ENCODE results near the gene CXorf38.
"Not testable (repeated sequence)": the region's sequence is repeated elsewhere in the genome, so short reads cannot be mapped to it uniquely, and the experiment has no call there.

CXorf38 gene

DNA sequence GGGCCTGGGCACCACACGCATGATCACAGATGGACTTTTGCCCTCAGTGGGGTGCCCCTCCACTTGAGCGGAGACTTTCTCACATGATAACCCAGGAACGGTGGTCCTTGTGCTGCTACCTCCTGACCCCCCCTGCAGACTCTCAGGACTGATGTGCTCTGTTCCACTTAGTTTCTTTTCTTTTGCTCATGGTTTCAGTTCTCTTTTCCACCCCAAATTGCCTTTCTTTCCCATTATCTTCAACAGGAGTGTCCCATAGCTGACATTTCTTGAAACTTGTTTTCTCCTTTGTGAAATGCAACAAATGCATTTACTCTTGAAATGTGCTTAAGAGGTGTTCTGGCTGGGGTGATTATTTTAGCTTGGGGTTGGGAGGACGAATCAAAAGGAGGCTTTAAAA lies 15.2 kb downstream of the CXorf38 start:
- in situ Hi-C loops (cut with MboI; ENCODE audit: low sequenced_read_pairs): no loop called here

DNA sequence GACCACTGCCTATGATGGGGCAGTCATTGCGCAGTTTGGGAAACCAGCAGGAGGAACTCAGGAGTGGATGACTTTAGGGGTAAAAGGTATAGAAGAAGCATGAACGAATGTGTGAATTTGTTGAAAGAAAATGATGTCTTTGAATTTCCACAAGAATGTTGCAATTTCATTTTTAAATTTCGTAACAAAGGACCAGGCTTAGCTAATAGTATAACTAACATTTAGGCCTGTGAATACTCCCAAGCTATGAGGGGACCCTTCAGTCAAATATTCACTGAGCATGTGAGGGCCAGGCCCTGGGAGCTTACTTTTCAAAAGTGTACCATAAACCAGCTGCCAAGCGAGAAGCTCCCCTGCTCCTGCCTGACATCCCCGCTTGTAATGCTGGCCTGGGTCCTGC lies 18.9 kb downstream of the CXorf38 start:
- in situ Hi-C loops (cut with MboI; ENCODE audit: low sequenced_read_pairs): no loop called here

DNA sequence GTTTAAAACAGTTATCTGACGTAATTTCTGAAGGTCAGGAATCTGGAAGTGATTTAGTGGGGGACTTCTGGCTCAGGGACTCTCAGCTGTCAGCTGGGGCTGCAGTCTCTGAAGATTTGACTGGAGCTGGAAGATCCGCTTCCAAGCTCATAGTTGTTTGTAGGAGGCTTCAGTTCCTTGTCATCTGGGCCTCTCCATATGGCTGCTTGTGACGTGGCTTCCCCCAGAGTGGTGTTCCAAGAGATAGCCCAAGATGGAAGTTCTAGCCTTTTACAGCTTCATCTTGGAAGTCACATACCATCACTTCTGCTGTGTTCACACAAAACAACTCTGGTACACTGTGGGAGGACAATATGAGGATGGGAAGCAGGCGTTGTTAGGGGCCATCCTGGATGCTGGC lies 22.1 kb downstream of the CXorf38 start:
- in situ Hi-C loops (cut with MboI; ENCODE audit: low sequenced_read_pairs): no loop called here

DNA sequence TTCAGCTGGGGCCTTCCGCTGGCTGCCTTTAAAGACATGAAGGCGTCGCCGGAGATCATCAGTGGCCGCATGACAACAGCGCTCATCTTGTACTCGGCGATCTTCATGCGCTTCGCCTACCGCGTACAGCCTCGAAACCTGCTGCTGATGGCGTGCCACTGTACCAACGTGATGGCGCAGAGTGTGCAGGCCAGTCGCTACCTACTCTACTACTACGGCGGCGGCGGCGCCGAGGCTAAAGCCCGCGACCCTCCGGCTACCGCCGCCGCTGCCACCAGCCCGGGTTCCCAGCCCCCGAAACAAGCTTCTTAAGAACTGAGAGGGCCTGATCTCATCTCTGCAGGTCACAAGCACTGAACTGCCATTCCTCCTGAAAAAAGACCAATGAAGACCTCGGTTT lies 23.7 kb downstream of the CXorf38 start:
- in situ Hi-C loops (cut with MboI; ENCODE audit: low sequenced_read_pairs): no loop called here

DNA sequence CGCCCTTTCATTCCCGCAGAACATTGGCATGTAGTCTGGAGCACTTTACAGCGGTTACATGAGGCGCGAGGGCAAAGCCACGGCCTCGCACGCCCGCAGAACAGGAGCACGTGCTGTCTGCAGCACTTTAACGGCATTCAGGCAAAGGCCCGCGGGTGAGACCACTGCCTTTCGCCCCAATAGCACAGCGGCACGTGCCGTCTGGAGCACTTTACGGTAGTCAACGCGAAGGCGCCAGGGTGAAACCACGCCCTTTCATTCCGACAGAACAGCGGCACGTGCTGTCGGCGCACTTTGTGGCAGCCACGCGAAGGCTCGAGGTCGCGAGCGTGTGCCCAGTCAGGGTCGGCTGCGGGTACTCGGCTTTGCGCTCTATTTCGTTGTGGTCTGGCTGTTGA lies 24.2 kb downstream of the CXorf38 start, which contains the start of gene MPC1L:
Gene MPC1L, plus strand, starts transcription at position 290 of the 398 bp plus-strand sequence. CDS start 138 bp downstream, outside the sequence.
- in situ Hi-C loops (cut with MboI; ENCODE audit: low sequenced_read_pairs): no loop called here

DNA sequence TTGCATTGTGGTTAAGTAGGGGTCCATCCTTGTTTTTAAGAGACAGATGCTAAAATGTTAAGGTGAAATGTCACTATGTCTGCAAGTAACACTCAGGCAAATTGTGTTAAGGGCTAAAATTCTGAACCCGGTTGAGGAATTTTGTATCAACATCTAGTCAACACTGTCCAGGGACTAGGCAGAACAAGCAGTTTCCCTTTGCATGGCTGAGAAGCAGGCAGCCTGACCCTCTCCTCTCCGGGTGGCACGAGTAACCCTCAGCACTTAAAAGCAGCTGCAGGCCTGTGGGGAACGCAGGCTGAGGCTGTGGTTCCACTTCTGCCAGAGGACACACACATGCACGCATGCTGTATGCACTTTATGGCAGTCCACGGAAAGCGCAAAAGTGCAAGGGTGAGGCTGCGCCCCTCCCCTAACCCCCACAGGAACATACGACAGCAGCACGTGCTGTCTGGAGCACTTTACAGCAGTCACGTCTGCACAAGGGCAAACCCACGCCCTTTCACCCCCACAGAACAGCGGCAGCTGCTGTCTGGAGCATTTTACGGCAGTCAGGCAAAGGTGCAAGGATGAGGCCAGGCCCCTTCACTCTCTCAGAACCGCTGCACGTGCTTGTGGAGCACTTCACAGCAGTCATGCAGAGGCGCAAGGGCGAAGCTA lies 24.8 kb downstream of the CXorf38 start:
- in situ Hi-C loops (cut with MboI; ENCODE audit: low sequenced_read_pairs): no loop called here

DNA sequence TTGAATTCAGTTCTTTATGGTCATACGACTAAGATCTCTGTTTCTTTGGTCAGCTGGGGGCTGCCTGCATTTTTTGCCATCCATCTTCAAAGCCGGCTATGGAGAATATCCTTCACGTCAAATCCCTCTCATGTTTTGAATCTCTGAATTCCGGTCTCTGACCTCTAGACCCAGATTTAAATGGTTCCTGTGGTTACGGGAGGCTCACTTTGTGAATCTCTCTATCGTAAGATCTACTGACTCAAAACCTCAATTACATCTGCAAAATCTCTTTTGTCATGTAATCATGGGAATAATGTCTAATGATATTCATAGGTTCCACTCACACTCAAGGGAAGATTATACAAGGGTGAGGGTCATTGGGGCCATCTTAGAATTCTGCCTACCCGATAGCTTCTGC lies 29.8 kb downstream of the CXorf38 start:
- in situ Hi-C loops (cut with MboI; ENCODE audit: low sequenced_read_pairs): no loop called here

DNA sequence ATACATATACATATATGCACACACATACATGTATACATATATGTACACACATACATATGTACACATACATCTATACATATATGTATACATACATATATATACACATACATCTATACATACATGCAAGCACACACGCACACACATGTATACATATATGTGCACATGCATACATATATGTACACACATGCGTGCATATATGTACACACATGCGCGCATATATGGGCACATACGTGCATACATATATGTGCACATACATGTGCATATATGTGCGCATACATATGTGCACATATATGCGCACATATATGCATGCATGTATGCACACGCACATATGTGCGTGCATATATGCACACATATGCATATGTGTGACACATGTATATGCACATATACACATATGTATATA lies 31.4 kb downstream of the CXorf38 start:
- in situ Hi-C loops (cut with MboI; ENCODE audit: low sequenced_read_pairs): no loop called here

DNA sequence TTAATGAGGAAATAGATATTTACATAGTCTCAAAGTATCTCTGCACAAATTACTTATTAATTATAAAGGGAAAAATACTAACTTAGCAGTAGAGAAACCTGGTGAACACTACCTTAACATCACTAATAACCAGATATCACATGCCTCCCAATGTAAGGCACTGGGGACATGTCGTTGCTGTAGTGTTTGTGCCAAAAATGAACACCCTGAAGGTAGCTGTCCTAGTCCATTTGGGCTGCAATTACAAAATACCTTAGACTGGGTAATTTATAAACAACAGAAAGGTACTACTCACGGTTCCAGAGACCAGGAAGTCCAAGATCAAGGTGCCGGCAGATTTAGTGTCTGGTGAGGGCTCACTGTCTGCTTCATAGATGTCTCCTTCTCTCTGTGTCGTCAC lies 34.9 kb downstream of the CXorf38 start:
- in situ Hi-C loops (cut with MboI; ENCODE audit: low sequenced_read_pairs): no loop called here

DNA sequence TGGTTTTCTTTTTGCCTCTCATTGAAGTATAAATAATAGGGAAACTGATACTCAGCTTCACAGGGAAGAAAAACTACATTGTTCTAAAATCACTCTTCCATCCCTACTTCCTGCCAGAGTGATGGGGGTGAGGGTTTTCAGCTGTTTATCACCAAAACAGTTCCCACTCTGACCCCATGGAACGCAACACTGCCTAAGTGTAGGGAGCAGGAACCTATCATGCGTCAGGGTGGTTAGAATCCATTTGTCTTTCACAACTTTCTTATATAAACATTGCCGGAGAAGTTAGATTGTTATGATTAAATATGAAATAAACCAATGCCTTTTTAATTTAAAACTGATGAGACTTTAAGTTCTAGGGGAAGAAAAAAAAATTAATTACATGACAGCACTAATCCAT lies 40.0 kb downstream of the CXorf38 start:
- in situ Hi-C loops (cut with MboI; ENCODE audit: low sequenced_read_pairs): no loop called here

DNA sequence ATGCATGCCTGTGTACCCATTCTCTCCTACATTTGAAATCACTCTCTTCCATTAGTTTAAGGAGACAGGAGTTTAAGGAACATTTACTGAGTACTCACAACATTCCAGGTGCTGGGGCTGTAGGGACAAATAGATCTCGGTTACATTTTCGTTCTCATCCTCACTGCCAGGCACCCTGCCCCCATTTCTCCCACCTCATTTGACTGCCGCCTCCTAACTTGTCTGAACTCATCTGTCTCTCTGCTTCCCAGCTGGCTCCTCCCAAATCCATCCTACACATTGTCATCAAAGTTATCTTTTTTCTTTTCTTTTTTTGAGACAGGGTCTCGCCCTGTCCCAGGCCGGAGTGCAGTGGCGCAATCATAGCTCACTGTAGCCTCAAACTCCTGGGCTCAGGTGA lies 43.9 kb downstream of the CXorf38 start:
- in situ Hi-C loops (cut with MboI; ENCODE audit: low sequenced_read_pairs): no loop called here

DNA sequence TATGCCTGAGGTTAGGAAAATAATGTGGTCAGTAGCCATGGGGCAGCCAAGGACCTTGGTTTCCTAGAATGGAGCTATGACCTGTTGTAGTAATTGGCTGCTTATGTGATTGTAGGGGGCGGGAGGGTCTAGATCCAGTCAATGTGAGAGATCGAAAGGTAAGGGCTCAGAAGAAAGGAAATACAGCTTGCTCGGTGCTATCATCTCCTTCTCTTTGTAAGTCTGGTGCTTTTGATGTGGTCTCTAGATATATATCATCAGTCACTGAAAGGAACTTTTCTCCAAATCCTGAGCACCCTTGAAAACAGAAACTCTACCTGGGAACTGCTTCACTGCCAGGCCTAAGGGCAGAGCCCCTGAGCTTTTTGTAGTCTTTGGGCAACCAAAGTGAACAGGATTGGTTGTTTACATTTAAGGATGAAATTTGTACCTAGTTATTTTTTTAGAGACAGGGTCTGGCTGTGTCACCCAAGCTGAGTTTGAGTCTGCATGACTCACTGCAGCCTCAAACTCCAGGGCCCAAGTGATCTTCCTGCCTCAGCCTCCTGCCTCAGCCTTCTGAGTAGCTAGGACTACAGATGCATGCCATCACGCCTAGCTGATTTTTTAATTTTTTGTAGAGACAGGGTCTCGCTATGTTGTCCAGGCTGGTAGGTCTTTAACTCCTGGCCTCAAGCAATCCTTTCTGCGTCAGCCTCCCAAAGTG lies 57.6 kb downstream of the CXorf38 start:
- in situ Hi-C loops (cut with MboI; ENCODE audit: low sequenced_read_pairs): not testable (repeated sequence)

DNA sequence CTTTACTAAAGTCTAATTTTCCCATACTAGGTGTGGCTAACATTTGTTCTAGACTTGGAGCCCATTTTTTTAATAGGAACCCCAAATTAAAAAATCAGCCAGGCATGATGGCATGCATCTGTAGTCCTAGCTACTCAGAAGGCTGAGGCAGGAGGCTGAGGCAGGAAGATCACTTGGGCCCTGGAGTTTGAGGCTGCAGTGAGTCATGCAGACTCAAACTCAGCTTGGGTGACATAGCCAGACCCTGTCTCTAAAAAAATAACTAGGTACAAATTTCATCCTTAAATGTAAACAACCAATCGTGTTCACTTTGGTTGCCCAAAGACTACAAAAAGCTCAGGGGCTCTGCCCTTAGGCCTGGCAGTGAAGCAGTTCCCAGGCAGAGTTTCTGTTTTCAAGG lies 59.7 kb downstream of the CXorf38 start:
- in situ Hi-C loops (cut with MboI; ENCODE audit: low sequenced_read_pairs): not testable (repeated sequence)

DNA sequence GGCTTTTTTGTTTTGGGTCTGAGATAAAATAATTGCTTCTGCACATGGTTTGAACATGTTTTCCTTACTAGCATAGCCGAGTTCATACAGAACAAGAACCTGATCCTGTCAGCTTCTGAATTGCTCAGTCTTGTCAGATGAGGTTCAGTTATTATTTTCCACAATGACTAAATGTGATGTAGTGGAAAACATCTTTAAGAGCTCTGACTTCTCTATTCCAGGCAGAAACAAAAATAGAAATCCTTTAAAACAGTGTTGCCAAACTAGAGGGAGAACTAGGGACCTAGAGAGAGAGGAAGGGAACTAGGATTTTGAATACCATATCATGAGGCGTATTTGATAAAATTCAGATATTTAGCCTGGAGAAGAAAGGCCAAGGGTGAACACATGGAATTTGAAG lies 64.5 kb downstream of the CXorf38 start:
- in situ Hi-C loops (cut with MboI; ENCODE audit: low sequenced_read_pairs): no loop called here

DNA sequence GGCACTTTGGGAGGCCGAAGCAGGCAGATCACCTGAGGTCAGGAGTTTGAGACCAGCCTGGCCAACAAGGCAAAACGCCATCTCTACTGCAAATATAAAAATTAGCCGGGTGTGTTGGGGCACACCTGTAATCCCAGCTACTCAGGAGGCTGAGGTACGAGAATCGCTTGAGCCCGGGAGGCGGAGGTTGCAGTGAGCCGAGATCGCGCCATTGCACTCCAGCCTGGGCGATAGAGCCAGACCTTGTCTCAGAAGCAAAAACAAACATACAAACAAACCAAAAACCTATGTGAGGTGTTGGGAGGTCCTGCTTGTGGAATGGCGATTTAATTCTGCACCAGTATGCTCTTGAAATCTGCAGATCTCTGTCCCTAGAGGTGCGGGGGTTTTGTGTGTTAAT lies 65.2 kb downstream of the CXorf38 start:
- in situ Hi-C loops (cut with MboI; ENCODE audit: low sequenced_read_pairs): not testable (repeated sequence)

DNA sequence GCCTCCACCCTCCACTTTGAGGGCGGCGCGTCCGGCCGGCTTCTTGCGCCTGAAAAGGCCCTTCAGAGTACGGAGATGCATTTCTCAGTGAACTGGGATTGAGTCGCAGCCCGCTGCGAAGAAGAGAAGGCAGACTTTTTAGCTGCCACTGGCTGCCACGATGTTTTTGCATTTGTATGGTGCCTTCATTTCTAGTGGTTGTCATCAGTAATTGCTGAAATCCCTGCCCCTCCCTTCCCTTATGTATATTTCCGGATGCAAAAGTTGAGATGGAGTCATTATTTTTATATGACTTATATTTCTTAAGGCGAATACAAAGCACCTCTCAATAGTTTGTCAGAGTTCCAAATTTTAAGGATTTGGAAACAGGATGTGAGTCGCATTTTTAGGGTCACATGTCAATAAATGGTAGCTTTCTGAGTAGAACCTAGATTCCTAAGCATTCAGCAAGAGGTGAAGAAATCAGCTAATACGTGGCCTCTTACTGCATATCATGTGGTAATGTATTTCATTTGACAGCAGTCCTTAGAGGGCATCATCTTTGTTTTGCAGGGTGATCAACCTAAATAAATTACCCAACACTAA lies 65.9 kb downstream of the CXorf38 start:
- in situ Hi-C loops (cut with MboI; ENCODE audit: low sequenced_read_pairs): no loop called here

DNA sequence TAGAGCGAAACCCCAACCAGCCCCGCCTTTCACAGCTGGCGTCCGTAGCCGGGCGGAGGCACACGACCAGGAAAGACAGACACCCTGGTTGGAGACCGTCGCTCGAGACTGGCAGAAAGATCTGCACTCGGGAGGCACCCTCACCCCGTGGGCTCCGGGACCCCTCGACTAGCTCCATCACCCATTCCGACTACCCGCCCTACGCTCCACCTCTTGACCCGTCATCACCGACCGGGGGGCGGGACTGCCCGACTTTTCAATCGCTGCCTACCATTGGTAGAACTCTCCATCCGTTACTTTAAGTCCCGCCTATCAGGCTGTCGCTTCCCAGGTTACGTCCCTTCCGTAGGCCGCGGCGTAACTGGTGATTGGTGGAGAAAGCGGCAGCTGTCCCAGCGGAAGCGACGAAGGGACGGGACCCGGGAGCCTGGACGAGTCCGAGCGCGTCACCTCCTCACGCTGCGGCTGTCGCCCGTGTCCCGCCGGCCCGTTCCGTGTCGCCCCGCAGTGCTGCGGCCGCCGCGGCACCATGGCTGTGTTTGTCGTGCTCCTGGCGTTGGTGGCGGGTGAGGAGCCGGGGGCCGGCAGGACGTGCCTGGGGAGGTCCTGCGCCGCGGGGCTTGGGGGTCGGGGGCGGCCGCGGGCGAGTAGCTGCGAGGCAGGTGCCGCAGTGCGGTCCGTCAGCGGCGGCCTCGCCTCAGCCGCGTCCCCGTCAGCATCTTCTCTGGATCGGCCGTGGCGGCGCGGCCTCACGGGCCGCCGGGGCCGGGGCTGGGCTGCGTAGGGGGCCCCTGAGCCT lies 66.6 kb downstream of the CXorf38 start, which contains the start of gene ATP6AP2:
Gene ATP6AP2, plus strand, starts transcription at position 434 of the 799 bp plus-strand sequence. Its CDS starts 96 bp downstream, at position 530.
- in situ Hi-C loops (cut with MboI; ENCODE audit: low sequenced_read_pairs): no loop called here

DNA sequence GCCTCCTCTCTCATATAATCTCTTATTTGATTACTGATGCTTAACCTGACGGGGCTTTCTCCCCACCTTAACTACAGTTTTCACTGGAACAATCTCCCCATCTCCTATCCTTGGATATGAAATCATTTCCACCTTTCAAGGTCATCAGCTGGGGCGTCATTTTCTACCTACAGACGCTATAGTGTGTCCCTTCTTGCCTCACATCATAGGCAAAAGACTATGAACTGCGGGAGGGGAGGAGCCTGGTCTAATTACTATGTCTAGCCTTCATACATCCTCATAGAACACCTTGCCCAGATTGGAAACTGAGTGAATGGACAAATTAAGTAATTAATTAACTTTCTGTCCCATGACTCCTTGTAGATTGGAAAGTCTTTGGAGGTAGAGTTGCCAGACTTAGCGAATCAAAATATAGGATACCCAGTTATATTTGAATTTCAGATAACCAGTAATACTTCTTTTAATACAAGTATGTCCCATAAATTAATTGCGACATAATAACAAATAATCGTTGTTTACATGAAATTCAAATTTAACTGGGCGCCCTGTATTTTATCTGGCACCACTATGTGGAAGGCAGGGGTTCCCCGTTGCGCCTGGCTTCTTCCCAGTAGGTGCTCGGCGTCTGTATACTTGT lies 67.3 kb downstream of the CXorf38 start:
- in situ Hi-C loops (cut with MboI; ENCODE audit: low sequenced_read_pairs): no loop called here

DNA sequence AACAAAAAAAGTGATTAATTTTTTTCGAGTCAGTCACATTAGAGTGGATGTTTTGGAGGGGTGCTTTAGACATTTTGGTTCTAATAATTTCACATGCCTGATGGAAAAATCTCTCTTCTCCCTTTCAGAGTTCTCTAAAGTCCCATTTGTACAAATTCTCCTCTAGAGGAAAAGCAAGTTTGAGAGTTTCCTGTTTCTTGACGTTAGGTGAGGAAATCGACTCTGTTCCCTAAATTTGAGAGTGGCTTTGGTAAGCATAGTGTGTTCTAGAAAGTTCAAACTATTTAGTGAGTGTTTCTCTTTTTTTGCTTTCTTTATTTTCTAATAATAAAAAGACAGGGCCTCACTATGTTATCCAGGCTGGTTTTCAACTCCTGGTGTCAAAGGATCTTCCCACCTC lies 68.2 kb downstream of the CXorf38 start:
- in situ Hi-C loops (cut with MboI; ENCODE audit: low sequenced_read_pairs): no loop called here

DNA sequence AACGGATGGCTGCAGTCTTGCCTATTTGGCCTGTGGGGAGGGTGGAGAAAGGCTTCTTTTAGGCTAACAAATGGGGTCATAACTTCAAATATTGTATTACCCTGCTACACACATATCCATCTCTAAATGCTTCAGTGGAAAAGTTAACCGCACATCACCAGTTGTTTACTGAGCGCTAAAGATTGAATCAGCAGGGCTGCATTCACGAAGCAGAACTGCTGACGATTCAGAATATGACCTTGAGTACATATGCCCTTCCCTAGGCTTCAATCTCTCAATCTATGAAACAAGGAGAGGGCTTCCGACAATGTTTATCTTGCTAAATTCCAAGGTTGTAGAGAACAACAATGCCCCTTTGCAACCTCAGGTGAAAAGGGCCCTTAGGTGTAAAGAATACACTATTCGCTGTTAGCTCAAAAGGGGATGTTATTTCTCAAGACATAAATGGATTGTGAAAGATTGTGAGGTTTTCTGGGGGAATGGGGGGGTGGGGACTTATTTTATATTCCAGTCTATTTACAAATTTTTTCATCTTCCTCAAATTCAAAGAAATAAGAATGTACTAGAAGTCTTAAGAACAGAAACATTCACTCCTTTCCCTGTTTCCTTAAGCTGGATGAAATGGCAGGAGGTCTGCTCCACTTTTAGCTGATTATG lies 69.2 kb downstream of the CXorf38 start:
- in situ Hi-C loops (cut with MboI; ENCODE audit: low sequenced_read_pairs): no loop called here
